ENCODE data around the gene PSME2.

Gene PSME2

DNA sequence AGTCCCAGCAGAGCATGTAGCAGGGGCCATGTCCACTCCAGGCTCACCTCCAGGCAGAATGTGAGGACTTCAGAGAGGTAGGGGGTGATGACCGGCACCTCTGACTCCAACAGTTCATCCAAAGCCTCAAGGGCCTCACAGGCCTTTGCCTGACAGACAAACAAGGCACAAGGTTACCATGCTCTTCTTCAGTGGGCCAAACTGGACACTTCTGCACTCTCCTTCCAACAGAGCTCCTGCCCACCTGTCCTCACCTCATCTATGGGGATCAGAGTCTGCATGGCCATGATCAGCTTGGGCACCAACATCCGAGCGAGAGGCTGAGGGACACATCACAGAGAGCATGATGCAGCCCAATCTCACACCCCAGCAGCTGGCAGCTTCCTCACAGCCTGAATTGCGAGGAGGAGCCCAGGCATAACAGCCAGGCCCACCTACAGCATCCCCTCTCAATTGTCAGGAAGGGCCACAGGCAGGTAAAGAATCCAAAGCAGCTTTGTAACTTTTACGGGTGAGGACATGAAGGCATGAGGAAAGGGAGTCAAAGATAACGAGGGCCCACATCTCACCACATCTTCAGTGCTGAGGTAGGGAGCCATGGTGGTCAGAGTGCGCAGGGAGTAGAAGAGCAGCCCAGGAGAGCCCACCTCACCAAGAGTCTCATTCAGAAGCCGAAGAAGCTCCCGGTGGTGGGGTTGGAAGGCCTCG lies 40.6 kb upstream of the PSME2 start:
- no peak overlapping the region for H3K4me3 ChIP-seq (ENCODE audit: low read depth, low read length)
- no peaks in the 10 kb centered on the region for H3K9me3 ChIP-seq (ENCODE audit: severe bottlenecking)
- DNase-seq = no peak
- H3K36me3 ChIP-seq = peaks cover 64% of the 10 kb centered on the region
- no peaks in the 10 kb centered on the region for H3K27me3 ChIP-seq (ENCODE audit: insufficient read depth, low read depth, severe bottlenecking)
- no peak overlapping the region for H3K27ac ChIP-seq
- TF ChIP-seq, protein P1, sequence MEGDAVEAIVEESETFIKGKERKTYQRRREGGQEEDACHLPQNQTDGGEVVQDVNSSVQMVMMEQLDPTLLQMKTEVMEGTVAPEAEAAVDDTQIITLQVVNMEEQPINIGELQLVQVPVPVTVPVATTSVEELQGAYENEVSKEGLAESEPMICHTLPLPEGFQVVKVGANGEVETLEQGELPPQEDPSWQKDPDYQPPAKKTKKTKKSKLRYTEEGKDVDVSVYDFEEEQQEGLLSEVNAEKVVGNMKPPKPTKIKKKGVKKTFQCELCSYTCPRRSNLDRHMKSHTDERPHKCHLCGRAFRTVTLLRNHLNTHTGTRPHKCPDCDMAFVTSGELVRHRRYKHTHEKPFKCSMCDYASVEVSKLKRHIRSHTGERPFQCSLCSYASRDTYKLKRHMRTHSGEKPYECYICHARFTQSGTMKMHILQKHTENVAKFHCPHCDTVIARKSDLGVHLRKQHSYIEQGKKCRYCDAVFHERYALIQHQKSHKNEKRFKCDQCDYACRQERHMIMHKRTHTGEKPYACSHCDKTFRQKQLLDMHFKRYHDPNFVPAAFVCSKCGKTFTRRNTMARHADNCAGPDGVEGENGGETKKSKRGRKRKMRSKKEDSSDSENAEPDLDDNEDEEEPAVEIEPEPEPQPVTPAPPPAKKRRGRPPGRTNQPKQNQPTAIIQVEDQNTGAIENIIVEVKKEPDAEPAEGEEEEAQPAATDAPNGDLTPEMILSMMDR (IDR thresholded peaks at IDR 0.05; ENCODE audit: low read depth, low read length) = no peak

DNA sequence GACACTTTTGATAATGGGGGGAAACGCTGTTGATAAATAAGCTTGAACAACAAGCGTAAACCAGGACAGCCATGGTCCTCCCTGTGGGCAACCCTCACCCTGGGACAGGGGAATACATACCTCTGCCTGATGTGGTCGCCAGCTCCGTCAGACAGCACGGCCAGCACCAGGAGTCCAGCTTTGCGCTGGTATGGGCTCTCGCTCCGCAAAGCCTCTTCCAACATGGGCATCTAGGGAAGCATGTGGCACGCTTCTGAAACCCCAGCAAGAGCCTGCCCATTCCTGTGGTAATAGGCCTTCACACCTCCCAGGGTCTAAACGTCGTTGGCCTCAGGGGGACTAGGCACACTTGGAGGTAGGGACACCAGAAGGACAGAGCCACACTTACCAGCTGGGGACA lies 39.3 kb upstream of the PSME2 start:
- H3K27me3 ChIP-seq (ENCODE audit: insufficient read depth, low read depth, severe bottlenecking) = no peaks in the 10 kb centered on the region
- no peak overlapping the region for H3K27ac ChIP-seq
- TF ChIP-seq, protein P1 (IDR thresholded peaks at IDR 0.05; ENCODE audit: low read depth, low read length) = no peak
- H3K36me3 ChIP-seq = peaks cover 67% of the 10 kb centered on the region
- no peaks in the 10 kb centered on the region for H3K9me3 ChIP-seq (ENCODE audit: severe bottlenecking)
- DNase-seq = no peak
- H3K4me3 ChIP-seq (ENCODE audit: low read depth, low read length) = no peak overlapping the region

DNA sequence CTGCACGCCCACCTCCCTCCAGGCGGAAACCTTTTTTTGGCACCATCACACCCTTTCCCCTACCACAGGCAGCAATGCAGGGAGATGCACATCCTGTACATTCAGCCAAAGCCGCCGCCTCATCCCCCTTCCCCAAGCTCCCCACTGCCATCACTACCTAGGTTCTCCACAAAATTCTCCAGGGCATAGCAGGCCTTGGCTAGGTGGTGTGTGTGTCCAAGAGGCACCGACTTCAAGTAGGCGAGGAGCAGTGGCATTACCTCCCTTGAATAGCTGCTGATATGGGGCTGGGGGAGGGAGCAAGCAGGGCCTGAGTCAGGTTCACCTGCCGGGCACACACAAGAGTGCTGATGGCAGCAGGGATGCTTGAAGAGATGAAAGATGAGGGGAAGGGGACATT lies 38.6 kb upstream of the PSME2 start:
- DNase-seq = no peak
- Histone ChIP-seq H3K36me3 (peaks cover 70% of the 10 kb centered on the region), H3K4me3 (ENCODE audit: low read depth, low read length) (no peak overlapping the region), H3K27ac (no peak overlapping the region), H3K9me3 (ENCODE audit: severe bottlenecking) (no peaks in the 10 kb centered on the region), H3K27me3 (ENCODE audit: insufficient read depth, low read depth, severe bottlenecking) (no peaks in the 10 kb centered on the region)
- TF ChIP-seq, protein P1 (IDR thresholded peaks at IDR 0.05; ENCODE audit: low read depth, low read length) = no peak

DNA sequence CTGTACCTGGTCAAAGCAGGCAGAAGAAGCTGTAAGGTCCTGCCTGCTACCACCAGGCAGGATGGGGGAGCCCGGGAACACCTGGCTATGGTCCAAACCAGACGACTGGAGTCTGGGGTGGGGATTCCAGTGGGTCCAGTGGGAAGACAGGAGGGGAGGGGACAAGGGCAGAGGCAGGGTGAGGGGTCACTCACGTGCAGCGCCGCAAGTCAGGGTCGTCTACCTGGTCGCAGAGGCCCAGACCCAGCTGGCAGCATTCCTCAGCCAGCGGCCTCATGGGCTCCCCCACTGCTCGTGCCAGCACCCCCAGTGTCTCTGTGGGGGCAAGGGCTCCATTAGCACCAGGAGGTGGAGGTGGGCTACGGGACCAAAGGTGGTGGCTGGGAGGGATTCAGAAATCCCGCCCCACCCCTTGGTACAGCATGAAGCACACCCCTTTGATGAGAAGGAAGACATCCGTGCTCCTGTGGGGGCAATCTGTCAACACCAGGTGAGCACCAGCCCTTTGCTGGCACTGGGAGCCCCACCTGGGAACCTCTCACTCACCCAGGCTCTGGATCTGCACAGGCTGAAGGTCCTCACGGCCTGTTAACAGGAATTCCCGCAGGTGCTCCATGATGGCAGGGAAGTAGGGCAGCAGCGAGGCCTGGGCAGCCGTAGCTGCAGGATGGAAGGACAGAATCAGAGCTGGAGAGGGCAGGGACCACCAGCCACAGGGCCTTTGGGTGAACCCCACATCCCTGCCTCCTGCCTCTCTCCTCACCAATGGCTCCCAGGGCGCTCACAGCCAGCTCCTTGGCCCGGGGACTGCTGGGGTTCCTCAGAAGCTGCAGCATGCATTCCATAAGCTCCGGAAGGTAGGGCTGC lies 37.9 kb upstream of the PSME2 start:
- no peak overlapping the region for H3K27ac ChIP-seq
- no peak overlapping the region for H3K4me3 ChIP-seq (ENCODE audit: low read depth, low read length)
- no peak for DNase-seq
- H3K27me3 ChIP-seq (ENCODE audit: insufficient read depth, low read depth, severe bottlenecking) = no peaks in the 10 kb centered on the region
- TF ChIP-seq, protein P1 (IDR thresholded peaks at IDR 0.05; ENCODE audit: low read depth, low read length) = no peak
- no peaks in the 10 kb centered on the region for H3K9me3 ChIP-seq (ENCODE audit: severe bottlenecking)
- peaks cover 77% of the 10 kb centered on the region for H3K36me3 ChIP-seq

DNA sequence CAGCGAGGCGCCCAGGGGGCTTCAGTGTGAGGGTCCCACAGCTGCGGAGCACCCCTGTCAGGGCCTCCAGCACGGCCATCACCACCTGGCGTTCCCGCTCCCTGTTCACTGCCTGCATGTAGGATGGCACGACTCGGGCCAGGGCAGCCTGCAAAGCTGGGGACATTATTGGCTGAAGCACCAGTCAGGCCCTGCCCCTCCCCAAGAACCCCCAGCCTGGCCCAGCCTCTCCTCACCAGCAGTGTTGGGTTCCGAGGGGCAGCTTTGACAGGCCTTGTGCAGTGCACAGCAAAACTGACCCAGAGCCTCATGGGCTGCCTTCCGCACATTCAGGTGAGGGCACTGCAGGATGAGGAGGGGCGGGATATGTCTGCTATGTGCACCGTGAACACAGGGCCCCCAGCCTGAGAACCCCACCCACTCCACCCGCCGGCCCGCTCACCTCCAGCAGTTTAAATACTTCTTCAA lies 36.6 kb upstream of the PSME2 start:
- no peaks in the 10 kb centered on the region for H3K27me3 ChIP-seq (ENCODE audit: insufficient read depth, low read depth, severe bottlenecking)
- H3K36me3 ChIP-seq = peaks cover 90% of the 10 kb centered on the region
- no peak for DNase-seq
- H3K9me3 ChIP-seq (ENCODE audit: severe bottlenecking) = no peaks in the 10 kb centered on the region
- TF ChIP-seq, protein P1 (IDR thresholded peaks at IDR 0.05; ENCODE audit: low read depth, low read length) = no peak
- H3K27ac ChIP-seq = no peak overlapping the region
- H3K4me3 ChIP-seq (ENCODE audit: low read depth, low read length) = no peak overlapping the region

Measured in WERI-Rb-1 (cell line).